ENCODE data around the gene AR.

Gene AR

GRCh38 chrX:67546496-67547423, 2.9 kb downstream of the AR start:
- H3K4me3 ChIP-seq (ENCODE audit: low read length), result no peak overlapping the region
- no peak for TF ChIP-seq ZNF274 (IDR thresholded peaks at IDR 0.05; ENCODE audit: low read depth, low read length)

- H3K4me3 ChIP-seq (ENCODE audit: low read length), result no peak overlapping the region
- no peak for TF ChIP-seq ZNF274 (IDR thresholded peaks at IDR 0.05; ENCODE audit: low read depth, low read length)
These were observed 11.9 kb downstream of the AR start for GRCh38 chrX:67555578-67556203.

- no peak overlapping the region for H3K4me3 ChIP-seq (ENCODE audit: low read length)
- no peak for TF ChIP-seq ZNF274 (IDR thresholded peaks at IDR 0.05; ENCODE audit: low read depth, low read length)
These were observed 14.4 kb downstream of the AR start for GRCh38 chrX:67558267-67558666.

GRCh38 chrX:67563469-67564448, 19.9 kb downstream of the AR start:
- no peak overlapping the region for H3K4me3 ChIP-seq (ENCODE audit: low read length)
- no peak for TF ChIP-seq ZNF274 (IDR thresholded peaks at IDR 0.05; ENCODE audit: low read depth, low read length)

GRCh38 chrX:67564475-67564874, 20.7 kb downstream of the AR start:
- H3K4me3 ChIP-seq (ENCODE audit: low read length), result no peak overlapping the region
- TF ChIP-seq ZNF274 (IDR thresholded peaks at IDR 0.05; ENCODE audit: low read depth, low read length), result no peak

GRCh38 chrX:67568769-67569168, 24.9 kb downstream of the AR start:
- H3K4me3 ChIP-seq (ENCODE audit: low read length), result no peak overlapping the region
- no peak for TF ChIP-seq ZNF274 (IDR thresholded peaks at IDR 0.05; ENCODE audit: low read depth, low read length)

GRCh38 chrX:67570839-67571238, 27.0 kb downstream of the AR start:
- no peak for TF ChIP-seq ZNF274 (IDR thresholded peaks at IDR 0.05; ENCODE audit: low read depth, low read length)
- no peak overlapping the region for H3K4me3 ChIP-seq (ENCODE audit: low read length)

- TF ChIP-seq ZNF274 (IDR thresholded peaks at IDR 0.05; ENCODE audit: low read depth, low read length), result no peak
- H3K4me3 ChIP-seq (ENCODE audit: low read length), result no peak overlapping the region
These were observed 30.9 kb downstream of the AR start for GRCh38 chrX:67574696-67575095.

- TF ChIP-seq ZNF274 (IDR thresholded peaks at IDR 0.05; ENCODE audit: low read depth, low read length), result no peak
- H3K4me3 ChIP-seq (ENCODE audit: low read length), result no peak overlapping the region
These were observed 38.6 kb downstream of the AR start for GRCh38 chrX:67582436-67582835.

- H3K4me3 ChIP-seq (ENCODE audit: low read length), result no peak overlapping the region
- TF ChIP-seq ZNF274 (IDR thresholded peaks at IDR 0.05; ENCODE audit: low read depth, low read length), result no peak
These were observed 39.4 kb downstream of the AR start for GRCh38 chrX:67583171-67583570.

- no peak for TF ChIP-seq ZNF274 (IDR thresholded peaks at IDR 0.05; ENCODE audit: low read depth, low read length)
- H3K4me3 ChIP-seq (ENCODE audit: low read length), result no peak overlapping the region
These were observed 41.6 kb downstream of the AR start for GRCh38 chrX:67585401-67585800.

- TF ChIP-seq ZNF274 (IDR thresholded peaks at IDR 0.05; ENCODE audit: low read depth, low read length), result no peak
- H3K4me3 ChIP-seq (ENCODE audit: low read length), result no peak overlapping the region
These were observed 44.3 kb downstream of the AR start for GRCh38 chrX:67587946-67588624.

Measured in GM08714 (cell line).